ENCODE data around the gene ZNF414. TPM values are rescaled to one million over a fixed set of nuclear protein-coding genes. Genes with fewer than 3 reads are reported as not detected.

The ZNF414 gene
- total and polyA plus RNA-seq, 2 experiments from 2014 or later: 1.8 to 13.0 TPM

- Histone ChIP-seq H3K79me2 (ENCODE audit: insufficient read depth) (peaks cover 95% of the 10 kb centered on the region), H3K27me3 (replicated peaks; ENCODE audit: insufficient read depth) (no peaks in the 10 kb centered on the region), H3K9me2 (ENCODE audit: insufficient read depth) (no peaks in the 10 kb centered on the region), H3F3A (ENCODE audit: insufficient read depth) (peaks cover 13% of the 10 kb centered on the region; the same call in 1 of the 2 replicates), H2AFZ (no peak overlapping the region), H3K27ac (no peak overlapping the region), H3K9ac (no peak overlapping the region), H3K9me3 (ENCODE audit: low read depth) (no peaks in the 10 kb centered on the region), H3K4me1 (ENCODE audit: insufficient read depth) (no peaks in the 10 kb centered on the region), H4K20me1 (ENCODE audit: insufficient read depth) (no peaks in the 10 kb centered on the region; the same call in 1 of the 2 replicates), H3K4me3 (no peak overlapping the region), H3K36me3 (ENCODE audit: low read depth) (peaks cover 31% of the 10 kb centered on the region; the same call in 1 of the 2 replicates), H3K4me2 (ENCODE audit: unreplicated experiment) (no peak overlapping the region)
- in situ Hi-C loops (cut with MboI): no loop called here
- WGBS, 2 experiments (ENCODE audit: low coverage in 1 of 2, low lambda C conversion rate in 2 of 2, missing lambda C conversion rate in 2 of 2): 69 to 70% methylated on average over 11 of the region's 11 CpGs
- no peak for DNase-seq
- TF ChIP-seq EZH2phosphoT487 (IDR thresholded peaks at IDR 0.05; ENCODE audit: insufficient read depth, low read depth) (no peak), EZH2 (IDR thresholded peaks at IDR 0.05; ENCODE audit: insufficient read depth, poor library complexity, severe bottlenecking) (no peak)
Measured at GRCh38 chr19:8481201-8481600, 32.8 kb downstream of the ZNF414 start.

GRCh38 chr19:8478598-8478997 is 35.4 kb downstream of the ZNF414 start:
- 34 to 44% methylated on average over 3 of the region's 3 CpGs for WGBS, 2 experiments (ENCODE audit: low coverage in 1 of 2, low lambda C conversion rate in 2 of 2, missing lambda C conversion rate in 2 of 2)
- TF ChIP-seq EZH2 (IDR thresholded peaks at IDR 0.05; ENCODE audit: insufficient read depth, poor library complexity, severe bottlenecking) (no peak), EZH2phosphoT487 (IDR thresholded peaks at IDR 0.05; ENCODE audit: insufficient read depth, low read depth) (no peak)

GRCh38 chr19:8477889-8478288 is 36.1 kb downstream of the ZNF414 start:
- Histone ChIP-seq H3K4me1 (ENCODE audit: insufficient read depth) (no peaks in the 10 kb centered on the region), H3F3A (ENCODE audit: insufficient read depth) (0 out of 2 replicates have a peak, but pooled peaks cover 10% of the 10 kb centered on the region), H3K36me3 (ENCODE audit: low read depth) (peaks cover 34% of the 10 kb centered on the region; the same call in 1 of the 2 replicates), H3K9ac (no peak overlapping the region), H3K9me3 (ENCODE audit: low read depth) (no peaks in the 10 kb centered on the region), H4K20me1 (ENCODE audit: insufficient read depth) (no peaks in the 10 kb centered on the region; the same call in 1 of the 2 replicates), H3K27ac (no peak overlapping the region), H3K4me3 (no peak overlapping the region), H3K4me2 (ENCODE audit: unreplicated experiment) (no peak overlapping the region), H3K9me2 (ENCODE audit: insufficient read depth) (no peaks in the 10 kb centered on the region), H3K79me2 (ENCODE audit: insufficient read depth) (peaks cover 100% of the 10 kb centered on the region), H2AFZ (no peak overlapping the region), H3K27me3 (replicated peaks; ENCODE audit: insufficient read depth) (no peaks in the 10 kb centered on the region)
- WGBS, 2 experiments (ENCODE audit: low coverage in 1 of 2, low lambda C conversion rate in 2 of 2, missing lambda C conversion rate in 2 of 2): 75 to 80% methylated on average over 4 of the region's 4 CpGs
- in situ Hi-C loops (cut with MboI): no loop called here
- DNase-seq: no peak
- TF ChIP-seq EZH2 (IDR thresholded peaks at IDR 0.05; ENCODE audit: insufficient read depth, poor library complexity, severe bottlenecking) (no peak), EZH2phosphoT487 (IDR thresholded peaks at IDR 0.05; ENCODE audit: insufficient read depth, low read depth) (no peak)

More at GRCh38 chr19:8478598-8478997, 35.4 kb downstream of the ZNF414 start:
- peaks cover 13% of the 10 kb centered on the region; the same call in 1 of the 2 replicates for H3F3A ChIP-seq (ENCODE audit: insufficient read depth)
- no peaks in the 10 kb centered on the region for H3K9me3 ChIP-seq (ENCODE audit: low read depth)
- no peak overlapping the region for H2AFZ ChIP-seq
- no peaks in the 10 kb centered on the region for H3K27me3 ChIP-seq (replicated peaks; ENCODE audit: insufficient read depth)
- no peaks in the 10 kb centered on the region for H3K4me1 ChIP-seq (ENCODE audit: insufficient read depth)
- no peaks in the 10 kb centered on the region; the same call in 1 of the 2 replicates for H4K20me1 ChIP-seq (ENCODE audit: insufficient read depth)
- H3K79me2 ChIP-seq (ENCODE audit: insufficient read depth): peaks cover 100% of the 10 kb centered on the region
- no peak for DNase-seq
- no peak overlapping the region for H3K4me2 ChIP-seq (ENCODE audit: unreplicated experiment)
- H3K9me2 ChIP-seq (ENCODE audit: insufficient read depth): no peaks in the 10 kb centered on the region
- in situ Hi-C loops (cut with MboI): no loop called here
- peaks cover 35% of the 10 kb centered on the region; the same call in 1 of the 2 replicates for H3K36me3 ChIP-seq (ENCODE audit: low read depth)
- H3K27ac ChIP-seq: no peak overlapping the region
- H3K9ac ChIP-seq: no peak overlapping the region
- no peak overlapping the region for H3K4me3 ChIP-seq

GRCh38 chr19:8476524-8476923 is 37.4 kb downstream of the ZNF414 start:
- no peaks in the 10 kb centered on the region for H3K4me1 ChIP-seq (ENCODE audit: insufficient read depth)
- no peak for DNase-seq
- H3K9me3 ChIP-seq (ENCODE audit: low read depth): no peaks in the 10 kb centered on the region
- H3K4me3 ChIP-seq: no peak overlapping the region
- no peak overlapping the region for H2AFZ ChIP-seq
- in situ Hi-C loops (cut with MboI): no loop called here
- TF ChIP-seq EZH2 (IDR thresholded peaks at IDR 0.05; ENCODE audit: insufficient read depth, poor library complexity, severe bottlenecking) (no peak), EZH2phosphoT487 (IDR thresholded peaks at IDR 0.05; ENCODE audit: insufficient read depth, low read depth) (no peak)
- 0 out of 2 replicates have a peak, but pooled peaks cover 10% of the 10 kb centered on the region for H3F3A ChIP-seq (ENCODE audit: insufficient read depth)
- WGBS, 2 experiments (ENCODE audit: low coverage in 1 of 2, low lambda C conversion rate in 2 of 2, missing lambda C conversion rate in 2 of 2): 77 to 83% methylated on average over 7 to 8 of the region's 8 CpGs
- H4K20me1 ChIP-seq (ENCODE audit: insufficient read depth): no peaks in the 10 kb centered on the region; the same call in 1 of the 2 replicates
- H3K27me3 ChIP-seq (replicated peaks; ENCODE audit: insufficient read depth): no peaks in the 10 kb centered on the region
- H3K4me2 ChIP-seq (ENCODE audit: unreplicated experiment): no peak overlapping the region
- H3K79me2 ChIP-seq (ENCODE audit: insufficient read depth): peaks cover 100% of the 10 kb centered on the region
- H3K9ac ChIP-seq: no peak overlapping the region
- H3K27ac ChIP-seq: no peak overlapping the region
- H3K36me3 ChIP-seq (ENCODE audit: low read depth): peaks cover 45% of the 10 kb centered on the region; the same call in 1 of the 2 replicates
- no peaks in the 10 kb centered on the region for H3K9me2 ChIP-seq (ENCODE audit: insufficient read depth)
